ENCODE data around the gene PCDHB14.
"Not testable (repeated sequence)": the region's sequence is repeated elsewhere in the genome, so short reads cannot be mapped to it uniquely, and the experiment has no call there.

Gene PCDHB14

DNA sequence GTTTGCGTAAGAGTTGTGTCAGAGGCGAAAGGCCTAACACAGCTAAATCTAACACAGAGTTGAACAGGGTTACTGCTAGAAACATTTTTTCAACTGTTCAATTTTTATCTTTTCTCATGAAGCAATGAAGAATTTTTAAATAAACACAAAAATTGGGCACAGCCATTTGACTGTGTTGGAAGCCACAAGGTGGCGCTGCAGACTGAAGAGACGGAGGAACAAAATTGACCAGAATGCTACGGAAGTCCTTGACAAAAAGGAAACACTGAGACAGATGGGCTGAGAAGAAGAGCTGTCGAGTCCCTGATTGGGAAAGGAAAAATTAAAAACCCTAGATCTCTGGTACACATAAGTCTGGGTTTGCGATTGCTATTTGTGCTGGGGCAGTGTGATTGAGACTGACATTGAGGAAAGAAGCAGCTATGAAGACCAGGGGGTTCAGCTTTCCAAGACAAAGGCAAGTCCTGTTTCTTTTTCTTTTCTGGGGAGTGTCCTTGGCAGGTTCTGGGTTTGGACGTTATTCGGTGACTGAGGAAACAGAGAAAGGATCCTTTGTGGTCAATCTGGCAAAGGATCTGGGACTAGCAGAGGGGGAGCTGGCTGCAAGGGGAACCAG is 36.1 kb upstream of the PCDHB14 start, which contains the start of gene PCDHB9:
Gene PCDHB9 (plus strand): TSS at position 265 of the 616 bp plus-strand sequence. CDS start 158 bp downstream, at position 423.
- peak within 1 kb of the TSS; percentile 27 for H3K4me3 ChIP-seq (ENCODE audit: control insufficient read depth, low read depth, low read length)
- TF ChIP-seq, protein P1, sequence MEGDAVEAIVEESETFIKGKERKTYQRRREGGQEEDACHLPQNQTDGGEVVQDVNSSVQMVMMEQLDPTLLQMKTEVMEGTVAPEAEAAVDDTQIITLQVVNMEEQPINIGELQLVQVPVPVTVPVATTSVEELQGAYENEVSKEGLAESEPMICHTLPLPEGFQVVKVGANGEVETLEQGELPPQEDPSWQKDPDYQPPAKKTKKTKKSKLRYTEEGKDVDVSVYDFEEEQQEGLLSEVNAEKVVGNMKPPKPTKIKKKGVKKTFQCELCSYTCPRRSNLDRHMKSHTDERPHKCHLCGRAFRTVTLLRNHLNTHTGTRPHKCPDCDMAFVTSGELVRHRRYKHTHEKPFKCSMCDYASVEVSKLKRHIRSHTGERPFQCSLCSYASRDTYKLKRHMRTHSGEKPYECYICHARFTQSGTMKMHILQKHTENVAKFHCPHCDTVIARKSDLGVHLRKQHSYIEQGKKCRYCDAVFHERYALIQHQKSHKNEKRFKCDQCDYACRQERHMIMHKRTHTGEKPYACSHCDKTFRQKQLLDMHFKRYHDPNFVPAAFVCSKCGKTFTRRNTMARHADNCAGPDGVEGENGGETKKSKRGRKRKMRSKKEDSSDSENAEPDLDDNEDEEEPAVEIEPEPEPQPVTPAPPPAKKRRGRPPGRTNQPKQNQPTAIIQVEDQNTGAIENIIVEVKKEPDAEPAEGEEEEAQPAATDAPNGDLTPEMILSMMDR (IDR thresholded peaks at IDR 0.05; ENCODE audit: control insufficient read depth, insufficient read depth, low read depth, low read length, missing control alignments), result peak; percentile 70
- no peak for DNase-seq (ENCODE audit: low read depth)

DNA sequence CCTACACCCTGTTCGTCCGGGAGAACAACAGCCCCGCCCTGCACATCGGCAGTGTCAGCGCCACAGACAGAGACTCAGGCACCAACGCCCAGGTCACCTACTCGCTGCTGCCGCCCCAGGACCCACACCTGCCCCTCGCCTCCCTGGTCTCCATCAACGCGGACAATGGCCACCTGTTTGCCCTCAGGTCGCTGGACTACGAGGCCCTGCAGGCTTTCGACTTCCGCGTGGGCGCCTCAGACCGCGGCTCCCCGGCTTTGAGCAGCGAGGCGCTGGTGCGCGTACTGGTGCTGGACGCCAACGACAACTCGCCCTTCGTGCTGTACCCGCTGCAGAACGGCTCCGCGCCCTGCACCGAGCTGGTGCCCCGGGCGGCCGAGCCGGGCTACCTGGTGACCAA is 34.5 kb upstream of the PCDHB14 start:
- H3K4me3 ChIP-seq (ENCODE audit: control insufficient read depth, low read depth, low read length); DNase-seq (ENCODE audit: low read depth): not testable (repeated sequence)

DNA sequence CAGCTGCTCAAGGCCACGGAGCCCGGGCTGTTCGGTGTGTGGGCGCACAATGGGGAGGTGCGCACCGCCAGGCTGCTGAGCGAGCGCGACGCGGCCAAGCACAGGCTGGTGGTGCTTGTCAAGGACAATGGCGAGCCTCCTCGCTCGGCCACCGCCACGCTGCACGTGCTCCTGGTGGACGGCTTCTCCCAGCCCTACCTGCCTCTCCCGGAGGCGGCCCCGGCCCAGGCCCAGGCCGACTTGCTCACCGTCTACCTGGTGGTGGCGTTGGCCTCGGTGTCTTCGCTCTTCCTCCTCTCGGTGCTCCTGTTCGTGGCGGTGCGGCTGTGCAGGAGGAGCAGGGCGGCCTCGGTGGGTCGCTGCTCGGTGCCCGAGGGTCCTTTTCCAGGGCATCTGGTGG is 34.0 kb upstream of the PCDHB14 start:
- not testable (repeated sequence) for H3K4me3 ChIP-seq (ENCODE audit: control insufficient read depth, low read depth, low read length); DNase-seq (ENCODE audit: low read depth)

DNA sequence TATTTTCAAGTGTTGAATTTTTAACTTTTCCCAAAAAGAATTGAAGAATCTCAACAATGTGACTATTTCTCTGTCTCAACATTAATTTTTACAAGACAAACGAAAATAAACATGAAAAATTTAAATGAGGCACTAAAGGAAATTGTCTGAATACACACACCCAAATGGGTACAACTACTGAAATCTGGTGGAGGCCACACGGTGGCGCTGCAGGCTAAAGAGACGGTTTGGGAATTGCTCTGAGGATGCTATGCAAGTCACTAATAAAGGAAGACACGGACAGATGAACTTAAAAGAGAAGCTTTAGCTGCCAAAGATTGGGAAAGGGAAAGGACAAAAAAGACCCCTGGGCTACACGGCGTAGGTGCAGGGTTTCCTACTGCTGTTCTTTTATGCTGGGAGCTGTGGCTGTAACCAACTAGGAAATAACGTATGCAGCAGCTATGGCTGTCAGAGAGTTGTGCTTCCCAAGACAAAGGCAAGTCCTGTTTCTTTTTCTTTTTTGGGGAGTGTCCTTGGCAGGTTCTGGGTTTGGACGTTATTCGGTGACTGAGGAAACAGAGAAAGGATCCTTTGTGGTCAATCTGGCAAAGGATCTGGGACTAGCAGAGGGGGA is 30.9 kb upstream of the PCDHB14 start, which contains the start of gene PCDHB10:
Gene PCDHB10 (plus strand): TSS at position 244 of the 616 bp plus-strand sequence. CDS start 200 bp downstream, at position 444.
- TF ChIP-seq, protein P1 (IDR thresholded peaks at IDR 0.05; ENCODE audit: control insufficient read depth, insufficient read depth, low read depth, low read length, missing control alignments), result peak; percentile 66
- H3K4me3 ChIP-seq (ENCODE audit: control insufficient read depth, low read depth, low read length), result peak within 1 kb of the TSS; percentile 2; the same call in 1 of the 2 replicates
- no peak for DNase-seq (ENCODE audit: low read depth)

DNA sequence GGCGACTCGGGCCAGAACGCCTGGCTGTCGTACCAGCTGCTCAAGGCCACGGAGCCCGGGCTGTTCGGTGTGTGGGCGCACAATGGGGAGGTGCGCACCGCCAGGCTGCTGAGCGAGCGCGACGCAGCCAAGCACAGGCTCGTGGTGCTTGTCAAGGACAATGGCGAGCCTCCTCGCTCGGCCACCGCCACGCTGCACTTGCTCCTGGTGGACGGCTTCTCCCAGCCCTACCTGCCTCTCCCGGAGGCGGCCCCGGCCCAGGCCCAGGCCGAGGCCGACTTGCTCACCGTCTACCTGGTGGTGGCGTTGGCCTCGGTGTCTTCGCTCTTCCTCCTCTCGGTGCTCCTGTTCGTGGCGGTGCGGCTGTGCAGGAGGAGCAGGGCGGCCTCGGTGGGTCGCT is 28.8 kb upstream of the PCDHB14 start:
- not testable (repeated sequence) for DNase-seq (ENCODE audit: low read depth)

DNA sequence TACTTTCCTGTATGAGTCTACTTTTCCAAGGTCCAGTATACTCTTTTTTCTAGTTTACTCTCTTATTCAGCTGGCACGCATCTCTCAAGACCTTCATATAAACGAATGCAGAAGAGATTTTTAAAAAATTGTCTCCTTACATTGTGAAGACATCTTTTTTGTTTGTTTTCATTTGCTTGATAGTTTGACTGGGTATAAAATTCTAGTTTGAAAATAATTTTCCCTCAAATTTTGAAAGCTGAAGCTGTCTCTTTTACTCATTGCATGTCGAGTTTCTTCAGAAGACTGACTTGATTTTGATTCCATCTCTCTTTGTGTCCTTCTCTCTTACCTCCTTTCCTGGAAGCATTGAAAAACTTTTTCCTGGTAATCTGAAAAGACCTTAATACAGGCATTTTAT is 26.8 kb upstream of the PCDHB14 start:
- H3K4me3 ChIP-seq (ENCODE audit: control insufficient read depth, low read depth, low read length), result no peak overlapping the region

More for the DNA sequence above, 28.8 kb upstream of the PCDHB14 start:
- H3K4me3 ChIP-seq (ENCODE audit: control insufficient read depth, low read depth, low read length), result not testable (repeated sequence)

DNA sequence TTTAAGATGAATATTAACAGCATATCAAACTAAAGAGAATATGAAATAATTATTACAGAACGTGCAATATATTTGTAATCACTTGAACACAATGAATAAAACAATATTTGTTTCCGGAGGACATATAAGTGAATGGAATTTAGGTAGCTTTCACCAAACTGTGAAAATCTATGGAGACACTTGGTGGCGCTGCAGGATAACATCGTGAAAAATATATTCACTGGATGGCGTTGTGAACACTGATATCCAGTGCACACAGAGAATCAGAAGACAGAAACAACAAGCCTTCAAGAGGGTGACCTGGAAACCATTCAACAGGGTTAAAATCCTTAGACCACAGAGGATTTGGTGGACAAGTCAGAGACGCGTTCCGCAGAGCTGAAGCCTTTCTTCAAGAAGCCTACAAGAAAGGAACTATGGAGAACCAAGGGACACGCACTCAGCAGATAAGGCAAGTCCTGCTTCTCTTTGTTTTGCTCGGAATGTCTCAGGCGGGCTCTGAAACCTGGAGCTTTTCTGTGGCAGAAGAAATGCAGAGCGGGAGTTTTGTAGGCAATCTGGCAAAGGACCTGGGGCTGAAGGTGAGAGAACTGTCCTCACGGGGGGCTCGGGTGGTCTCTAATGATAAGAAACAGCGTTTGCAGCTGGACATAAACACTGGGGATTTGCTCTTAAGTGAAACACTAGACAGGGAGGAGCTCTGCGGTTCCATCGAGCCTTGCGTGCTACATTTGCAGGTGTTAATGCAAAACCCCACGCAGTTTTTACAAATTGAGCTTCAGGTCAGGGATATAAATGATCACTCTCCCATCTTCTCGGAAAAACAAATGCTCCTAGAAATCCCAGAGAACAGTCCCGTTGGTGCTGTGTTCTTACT is 23.5 kb upstream of the PCDHB14 start, which contains the start of gene PCDHB11:
Gene PCDHB11 (plus strand): TSS at position 269 of the 877 bp plus-strand sequence. CDS start 148 bp downstream, at position 417.
- peak within 1 kb of the TSS; percentile 21 for H3K4me3 ChIP-seq (ENCODE audit: control insufficient read depth, low read depth, low read length)
- DNase-seq (ENCODE audit: low read depth), result no peak
- TF ChIP-seq, protein P1 (IDR thresholded peaks at IDR 0.05; ENCODE audit: control insufficient read depth, insufficient read depth, low read depth, low read length, missing control alignments), result peak; percentile 38

More for the DNA sequence above, 26.8 kb upstream of the PCDHB14 start:
- DNase-seq (ENCODE audit: low read depth), result no peak
- TF ChIP-seq, protein P1 (IDR thresholded peaks at IDR 0.05; ENCODE audit: control insufficient read depth, insufficient read depth, low read depth, low read length, missing control alignments), result no peak

DNA sequence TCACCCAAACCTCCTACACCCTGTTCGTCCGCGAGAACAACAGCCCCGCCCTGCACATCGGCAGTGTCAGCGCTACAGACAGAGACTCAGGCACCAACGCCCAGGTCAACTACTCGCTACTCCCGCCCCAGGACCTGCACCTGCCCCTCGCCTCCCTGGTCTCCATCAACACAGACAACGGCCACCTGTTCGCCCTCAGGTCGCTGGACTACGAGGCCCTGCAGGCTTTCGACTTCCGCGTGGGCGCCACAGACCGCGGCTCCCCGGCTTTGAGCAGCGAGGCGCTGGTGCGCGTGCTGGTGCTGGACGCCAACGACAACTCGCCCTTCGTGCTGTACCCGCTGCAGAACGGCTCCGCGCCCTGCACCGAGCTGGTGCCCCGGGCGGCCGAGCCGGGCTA is 22.0 kb upstream of the PCDHB14 start:
- DNase-seq (ENCODE audit: low read depth); H3K4me3 ChIP-seq (ENCODE audit: control insufficient read depth, low read depth, low read length): not testable (repeated sequence)

DNA sequence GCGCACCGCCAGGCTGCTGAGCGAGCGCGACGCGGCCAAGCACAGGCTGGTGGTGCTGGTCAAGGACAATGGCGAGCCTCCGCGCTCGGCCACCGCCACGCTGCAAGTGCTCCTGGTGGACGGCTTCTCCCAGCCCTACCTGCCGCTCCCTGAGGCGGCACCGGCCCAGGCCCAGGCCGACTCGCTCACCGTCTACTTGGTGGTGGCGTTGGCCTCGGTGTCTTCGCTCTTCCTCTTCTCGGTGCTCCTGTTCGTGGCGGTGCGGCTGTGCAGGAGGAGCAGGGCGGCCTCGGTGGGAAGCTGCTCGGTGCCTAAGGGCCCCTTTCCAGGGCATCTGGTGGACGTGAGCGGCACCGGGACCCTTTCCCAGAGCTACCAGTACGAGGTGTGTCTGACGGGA is 21.5 kb upstream of the PCDHB14 start:
- DNase-seq (ENCODE audit: low read depth); H3K4me3 ChIP-seq (ENCODE audit: control insufficient read depth, low read depth, low read length): not testable (repeated sequence)
